ENCODE results near the gene TRIP13.

TRIP13 gene

DNA sequence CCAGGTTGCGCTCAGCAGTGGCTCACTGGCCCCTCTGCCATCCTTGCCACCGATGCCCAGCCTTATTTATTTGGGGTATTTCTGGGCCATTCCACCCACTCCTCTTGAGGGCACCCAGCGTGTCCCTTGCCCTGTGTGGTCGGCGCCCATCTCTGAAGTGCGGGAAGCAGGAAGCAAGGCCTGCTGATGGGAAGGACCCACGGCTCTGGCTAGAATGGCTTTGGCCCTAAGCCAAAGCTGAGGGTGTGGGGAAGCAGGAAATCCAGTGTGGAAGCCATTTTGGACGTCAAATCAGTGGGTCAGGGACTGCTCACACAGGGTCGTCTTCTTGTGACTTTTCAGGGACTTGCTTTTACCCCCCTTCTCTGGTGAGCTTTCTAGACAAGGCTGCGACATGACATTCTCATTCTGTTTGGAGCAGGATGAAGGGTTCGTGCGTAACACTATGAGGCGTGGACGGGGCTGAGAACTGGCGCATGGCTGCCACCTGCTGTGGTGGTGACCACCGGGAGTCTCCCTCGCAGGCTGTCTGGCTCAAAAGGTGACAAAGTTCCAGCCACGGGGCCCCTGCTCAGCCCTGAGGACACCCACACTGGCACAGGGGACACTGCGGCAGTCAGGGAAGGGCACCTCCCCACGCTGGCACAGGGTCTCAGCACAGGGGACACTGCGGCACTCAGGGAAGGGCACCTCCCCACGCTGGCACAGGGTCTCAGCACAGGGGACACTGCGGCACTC, 65.2 kb downstream of the TRIP13 start:
- no peak for DNase-seq

- no peak for DNase-seq
Measured at GRCh38 chr5:958701-959571, 66.3 kb downstream of the TRIP13 start.

GRCh38 chr5:959581-960531, 67.2 kb downstream of the TRIP13 start:
- DNase-seq, result no peak

DNA sequence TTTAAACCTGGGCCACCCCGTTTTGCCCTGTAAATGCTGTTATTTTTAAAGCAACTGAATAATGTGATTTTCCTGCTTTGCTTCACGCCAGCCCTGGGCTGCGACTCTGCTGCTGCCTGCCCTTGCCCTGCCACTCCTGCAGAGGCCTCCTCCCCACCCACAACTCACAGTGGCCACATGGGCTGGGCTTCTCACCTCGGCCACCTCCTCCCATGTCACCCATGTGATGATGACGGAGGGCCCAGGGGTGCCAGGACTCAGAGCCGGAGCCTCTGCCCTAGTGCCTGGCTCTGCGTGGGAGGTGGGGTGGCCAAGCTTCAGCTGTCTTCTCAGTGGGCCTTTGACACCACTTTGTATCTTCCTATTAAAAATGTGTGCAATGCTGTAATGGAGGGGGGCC, 67.9 kb downstream of the TRIP13 start:
- DNase-seq, result no peak

DNA sequence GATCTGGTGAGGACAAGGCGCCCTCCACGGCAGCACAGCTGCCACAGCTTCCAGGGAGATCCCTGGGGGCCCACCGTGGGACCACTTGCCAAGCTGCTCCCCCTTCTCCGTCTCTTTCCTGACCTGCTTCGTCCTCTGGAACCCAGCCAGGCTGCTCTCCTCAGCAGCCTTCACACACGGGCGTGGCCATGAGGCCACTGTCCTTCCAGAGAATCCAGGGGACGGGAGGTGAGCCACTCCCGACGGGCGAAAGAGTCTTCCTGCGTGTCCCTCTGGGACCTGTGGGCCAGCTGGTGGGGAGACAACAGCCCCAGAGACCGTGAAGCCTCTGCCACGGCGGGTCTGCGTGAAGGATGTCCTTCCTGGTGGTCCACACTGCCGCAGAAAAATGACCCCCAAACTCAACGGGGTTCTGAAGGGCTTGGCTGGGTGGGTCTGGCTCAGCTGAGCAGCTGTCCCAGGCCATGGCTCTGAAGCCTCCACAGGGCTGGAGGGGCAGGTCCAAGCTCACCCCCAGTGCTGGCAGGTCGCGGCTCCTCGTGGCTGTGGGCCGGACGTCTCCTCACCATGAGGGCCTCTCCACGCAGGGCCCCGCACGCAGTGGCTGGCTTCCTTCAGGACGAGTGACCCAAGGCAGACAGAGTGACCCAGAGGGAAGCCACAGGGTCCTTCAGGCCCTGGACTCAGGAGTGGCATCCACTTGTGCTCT, 68.5 kb downstream of the TRIP13 start:
- no peak for DNase-seq

GRCh38 chr5:961711-962240, 69.1 kb downstream of the TRIP13 start:
- no peak for DNase-seq

GRCh38 chr5:962386-962785, 69.7 kb downstream of the TRIP13 start:
- DNase-seq, result no peak

DNA sequence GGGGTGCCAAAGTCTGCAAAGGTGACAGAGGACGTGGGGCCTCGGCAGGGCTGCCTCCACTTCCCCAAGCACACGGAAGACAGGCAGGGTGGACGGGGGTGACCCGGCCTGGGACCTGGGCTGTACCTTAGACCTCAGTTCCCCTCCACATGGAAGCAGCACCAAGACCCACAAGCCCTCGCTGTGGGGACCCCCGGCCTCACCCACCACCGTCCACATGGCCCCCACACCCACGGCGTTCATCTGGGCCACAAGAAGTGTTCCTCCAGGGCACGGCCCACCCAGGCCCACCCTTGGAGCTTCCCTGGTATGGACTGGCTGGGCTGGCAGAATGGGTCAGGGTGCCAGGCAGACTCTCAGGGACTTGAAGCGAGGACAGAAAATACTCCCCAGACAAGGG, 70.1 kb downstream of the TRIP13 start:
- no peak for DNase-seq

GRCh38 chr5:963310-963672, 70.6 kb downstream of the TRIP13 start:
- no peak for DNase-seq

DNA sequence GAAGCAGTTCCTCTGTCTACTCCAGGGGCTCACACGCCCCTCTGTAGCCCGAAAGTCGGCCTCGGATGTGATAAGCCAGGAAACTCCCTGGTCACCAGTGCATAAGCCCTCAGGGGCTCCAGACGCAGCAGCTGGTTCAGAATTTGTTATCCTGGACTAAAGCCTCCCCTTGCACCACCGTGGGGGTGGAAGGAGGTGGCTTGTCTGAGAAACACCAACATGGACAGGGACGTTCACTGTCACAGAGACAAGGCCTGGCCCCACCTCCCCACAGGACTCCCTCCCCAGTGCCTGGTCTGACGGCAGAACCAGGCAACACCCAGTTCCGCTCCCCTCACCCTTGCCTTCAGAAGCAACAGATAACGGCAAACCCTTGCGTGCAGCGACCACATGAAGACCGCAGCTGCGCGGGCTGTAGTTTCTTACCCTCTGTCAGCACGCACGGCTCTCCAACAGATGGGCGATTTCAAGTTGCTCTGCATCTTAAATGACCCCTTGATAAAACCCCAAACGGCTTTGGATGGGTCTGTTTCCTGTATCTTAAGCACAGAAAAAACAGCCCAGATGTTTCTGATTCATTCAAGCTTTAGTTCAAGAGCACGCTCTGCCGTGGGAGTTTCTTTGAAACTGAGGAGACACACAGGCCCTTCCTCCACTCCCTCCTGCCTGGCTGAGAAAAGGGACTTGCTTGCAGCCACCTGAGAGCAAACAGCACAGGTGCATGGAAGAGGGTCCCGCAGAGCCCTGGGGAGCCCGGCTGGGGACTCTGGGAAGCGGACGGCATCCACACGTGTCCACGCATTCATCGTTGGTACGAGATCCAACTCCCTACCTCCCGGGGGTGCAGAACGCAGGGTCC, 71.2 kb downstream of the TRIP13 start:
- DNase-seq, result peak; percentile 32

GRCh38 chr5:964821-965220, 72.1 kb downstream of the TRIP13 start:
- DNase-seq, result no peak

DNA sequence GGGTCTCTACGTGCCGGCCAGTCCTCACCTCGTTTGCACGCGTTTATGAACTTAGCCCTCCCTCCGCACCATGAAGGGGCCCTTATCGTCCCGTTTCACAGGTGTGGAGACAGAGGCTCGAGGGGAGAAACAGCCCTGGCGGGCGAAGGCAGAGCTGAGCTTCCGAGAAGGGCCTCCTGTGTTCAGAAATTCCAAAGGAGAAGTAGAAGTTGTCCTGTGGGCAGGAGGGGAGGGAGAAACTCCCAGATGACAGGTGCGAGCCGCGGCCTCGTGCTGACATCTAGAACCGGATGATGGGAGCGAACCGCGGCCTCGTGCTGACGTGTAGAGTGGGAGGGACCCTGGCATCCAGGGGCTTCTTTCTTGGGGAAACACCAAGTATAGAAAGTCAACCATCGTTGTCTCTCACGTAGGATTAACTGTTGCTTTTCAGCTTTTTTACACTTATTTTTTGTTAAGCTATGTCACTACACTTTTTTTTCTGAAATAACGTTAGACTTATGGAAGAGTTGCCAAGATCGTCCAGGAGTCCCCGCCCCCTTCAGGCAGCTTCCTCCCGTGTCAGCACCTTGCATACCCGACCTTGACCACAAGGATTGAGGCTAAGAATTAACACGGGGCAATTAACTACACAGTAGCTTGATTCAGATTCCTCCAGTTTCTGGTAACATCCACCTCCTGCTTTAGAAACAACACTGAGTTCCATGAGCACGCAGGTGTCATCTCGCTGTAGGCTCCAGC, 73.1 kb downstream of the TRIP13 start:
- no peak for DNase-seq

DNA sequence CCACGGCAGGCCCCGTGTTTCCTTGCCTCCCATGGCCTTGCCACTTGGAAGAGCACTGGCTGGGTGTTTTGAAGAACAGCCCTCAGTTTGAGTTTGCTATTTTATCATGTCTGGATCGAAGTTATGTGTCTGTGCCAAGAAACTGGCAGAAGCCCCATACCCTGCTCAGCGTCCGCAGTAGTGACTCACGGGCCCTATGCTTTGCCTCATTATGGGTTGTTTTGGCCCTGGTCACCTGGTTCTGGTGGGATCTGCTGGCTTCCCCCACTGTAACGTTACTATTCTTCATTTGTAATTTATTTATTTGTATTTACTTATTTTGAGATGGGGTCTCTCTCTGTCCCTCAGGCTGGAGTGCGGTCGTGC, 73.6 kb downstream of the TRIP13 start:
- no peak for DNase-seq

- DNase-seq, result no peak
Measured at GRCh38 chr5:966941-967340, 74.3 kb downstream of the TRIP13 start.

Data from activated CD4-positive, alpha-beta T cell treated with anti-CD3 and anti-CD28 coated beads, Interleukin-2, amount 50 U/mL, for 1 hour (primary cell).